Measurements from ENCODE around the gene SEMA3E.

GRCh38 chr7:83686416-83686815 is 37.5 kb upstream of the SEMA3E start:
- no peak for TF ChIP-seq ZSCAN5A (tag by site-specific recombination; IDR thresholded peaks at IDR 0.05)
- no peak for TF ChIP-seq ZBTB1 (tag by site-specific recombination; IDR thresholded peaks at IDR 0.05)
- TF ChIP-seq CTCF (tag by site-specific recombination; IDR thresholded peaks at IDR 0.05) = no peak
- TF ChIP-seq ZNF132 (tag by site-specific recombination; IDR thresholded peaks at IDR 0.05; ENCODE audit: borderline replicate concordance) = no peak
- TF ChIP-seq IKZF3 (tag by site-specific recombination; IDR thresholded peaks at IDR 0.05) = no peak
- TF ChIP-seq ZNF423 (tag by site-specific recombination; IDR thresholded peaks at IDR 0.05) = no peak
- TF ChIP-seq ZNF121 (tag by site-specific recombination; IDR thresholded peaks at IDR 0.05) = no peak
- TF ChIP-seq ZSCAN30 (tag by site-specific recombination; IDR thresholded peaks at IDR 0.05) = no peak
- no peak for TF ChIP-seq KLF9 (tag by site-specific recombination; IDR thresholded peaks at IDR 0.05; ENCODE audit: low read depth)
- TF ChIP-seq FEZF1 (tag by site-specific recombination; IDR thresholded peaks at IDR 0.05) = no peak
- TF ChIP-seq ZNF510 (tag by site-specific recombination; IDR thresholded peaks at IDR 0.05; ENCODE audit: insufficient replicate concordance) = no peak
- no peak for TF ChIP-seq REST (tag by site-specific recombination; IDR thresholded peaks at IDR 0.05)
- no peak for TF ChIP-seq PATZ1 (tag by site-specific recombination; IDR thresholded peaks at IDR 0.05)
